ENCODE measurements around the gene ALDH16A1. TPM values are rescaled to one million over a fixed set of nuclear protein-coding genes. Genes with fewer than 3 reads are reported as not detected.
A peak's percentile ranks its signal among the peaks of the same experiment; 100 is the strongest.

The ALDH16A1 gene
- total and polyA plus RNA-seq, 2 of the 8 experiments (the other 6 are each of a cell fraction or from before 2014, with no cell fraction given), result 30.5 to 34.3 TPM

DNA sequence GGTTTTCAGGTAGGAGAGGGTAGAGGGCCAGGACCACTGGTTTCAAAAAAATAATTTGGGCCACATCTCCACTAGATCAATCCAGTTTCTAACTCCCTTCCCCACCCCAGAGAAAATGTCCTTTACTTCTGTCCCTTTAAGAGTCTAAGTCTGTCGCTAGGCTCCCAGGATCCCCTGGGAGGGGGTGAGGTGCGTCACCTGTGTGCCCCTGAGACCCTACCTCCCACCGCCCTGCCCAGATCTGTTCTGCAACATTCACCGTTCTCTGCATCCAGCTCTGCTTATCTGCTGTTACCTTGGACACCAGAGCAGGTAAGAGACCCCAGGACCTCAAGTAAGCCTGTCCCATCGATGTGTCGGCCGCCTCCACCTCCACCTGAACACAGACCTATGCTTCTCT is 27.8 kb upstream of the ALDH16A1 start, which contains the start of gene GFY:
TSS of gene GFY (plus strand) at position 211 of the 400 bp plus-strand sequence. CDS start 1,043 bp downstream, outside the sequence.
- H3K9ac ChIP-seq (replicated peaks in 1 of 4; ENCODE audit: extremely low read depth in 1 of 4, low read depth in 3 of 4, low read length in 3 of 4), result no peak within 1 kb of the TSS
- H3K79me2 ChIP-seq (ENCODE audit: control insufficient read depth in 1 of 2, insufficient read depth in 2 of 2, low read length in 2 of 2), result no peaks in the 10 kb centered on the region
- no peak within 1 kb of the TSS for H4K91ac ChIP-seq (replicated peaks; ENCODE audit: insufficient read length, low read length)
- H3K18ac ChIP-seq (ENCODE audit: extremely low read depth, low read length), result peak within 1 kb of the TSS; percentile 71
- H3K4me3 ChIP-seq (ENCODE audit: extremely low read depth in 1 of 4, insufficient read depth in 2 of 4, low read depth in 3 of 4, low read length in 4 of 4), result peak within 1 kb of the TSS in 3 of 4 experiments; percentile 22 to 52 (median 24); a peak in 5 of 8 replicates
- H3K9me3 ChIP-seq (ENCODE audit: insufficient read depth in 2 of 2, low read depth in 1 of 2, low read length in 1 of 2), result no peaks in the 10 kb centered on the region
- peak within 1 kb of the TSS; percentile 70; the same call in 1 of the 2 replicates for H2AK5ac ChIP-seq (ENCODE audit: low read depth, low read length)
- FAIRE-seq, result no peak
- WGBS, 2 experiments (ENCODE audit: extremely low coverage in 1 of 2, insufficient coverage in 1 of 2, insufficient read length in 1 of 2, insufficient replicate concordance in 2 of 2, low coverage in 1 of 2, low lambda C conversion rate in 2 of 2, missing lambda C conversion rate in 1 of 2), result 71% methylated on average over 7 of the region's 7 CpGs; no CpG with 5 or more reads in 1 of the 2 experiments
- no peak for DNase-seq (ENCODE audit: low read depth in 1 of 2, low spot score in 2 of 2)
- no peaks in the 10 kb centered on the region for H3K79me1 ChIP-seq (ENCODE audit: low read depth, low read length)
- POLR2A ChIA-PET (ENCODE audit: partially characterized antibody), result interaction anchor here (0.6 to 5.0 kb wide), 10 partner anchors 8 to 200 kb away, joined by 3 to 21 read pairs (median 7); partner anchors contain the start of genes ALDH16A1 and PIH1D1
- H3K4me1 ChIP-seq (replicated peaks in 1 of 4; ENCODE audit: control insufficient read depth in 3 of 4, insufficient read depth in 4 of 4, low read length in 3 of 4), result peaks cover 7 to 43% (median 25%) of the 10 kb centered on the region in 4 experiments
- no peak within 1 kb of the TSS for H3K23ac ChIP-seq (ENCODE audit: insufficient read length)
- H4K20me1 ChIP-seq (replicated peaks in 1 of 2; ENCODE audit: control insufficient read depth in 1 of 2, insufficient read depth in 2 of 2, low read length in 2 of 2), result no peaks in the 10 kb centered on the region
- CTCF ChIA-PET (ENCODE audit: partially characterized antibody), result interaction anchor here (0.6 to 5.2 kb wide), 10 partner anchors 8 to 742 kb away, joined by 3 to 49 read pairs (median 7); partner anchors contain the start of gene SLC17A7
- H4K5ac ChIP-seq (ENCODE audit: insufficient read length, low read depth, low read length), result no peak within 1 kb of the TSS
- peaks cover 23 to 61% (median 57%) of the 10 kb centered on the region in 4 experiments for H3K27me3 ChIP-seq (replicated peaks in 1 of 4; ENCODE audit: control insufficient read depth in 3 of 4, extremely low read depth in 1 of 4, insufficient read depth in 3 of 4, low read length in 3 of 4)
- H2BK15ac ChIP-seq (ENCODE audit: low read length), result peak within 1 kb of the TSS; percentile 19; the same call in 1 of the 2 replicates
- peak within 1 kb of the TSS; percentile 58 for H3K4ac ChIP-seq (replicated peaks; ENCODE audit: insufficient read length, low read depth, low read length)
- peak within 1 kb of the TSS; percentile 94 for H2BK12ac ChIP-seq (ENCODE audit: low read depth, low read length)
- no peaks in the 10 kb centered on the region for H3K36me3 ChIP-seq (ENCODE audit: control insufficient read depth in 2 of 4, insufficient read depth in 4 of 4, low read length in 3 of 4)
- no peak within 1 kb of the TSS for H3K14ac ChIP-seq (ENCODE audit: insufficient read length)
- H3K27ac ChIP-seq (ENCODE audit: low read depth, low read length), result no peak within 1 kb of the TSS
- peaks cover 21% of the 10 kb centered on the region for H3K23me2 ChIP-seq (ENCODE audit: low read depth, low read length)
- peak within 1 kb of the TSS; percentile 57 to 97 for H3K4me2 ChIP-seq (ENCODE audit: insufficient read depth in 1 of 2, low read depth in 2 of 2, low read length in 2 of 2)
- peak within 1 kb of the TSS; percentile 63; the same call in 1 of the 2 replicates for H2BK5ac ChIP-seq (ENCODE audit: low read depth, low read length)
- no peak within 1 kb of the TSS for H2BK120ac ChIP-seq (replicated peaks; ENCODE audit: low read depth, low read length)
- H3K56ac ChIP-seq (replicated peaks; ENCODE audit: insufficient read length, low read depth, low read length), result no peak within 1 kb of the TSS
- H2BK20ac ChIP-seq (ENCODE audit: low read length), result peak within 1 kb of the TSS; percentile 43; the same call in 1 of the 2 replicates
- H4K8ac ChIP-seq (ENCODE audit: extremely low read depth, insufficient read depth, low read length), result no peak within 1 kb of the TSS
- H2AFZ ChIP-seq (ENCODE audit: low read length), result 0 out of 2 replicates have a peak within 1 kb of the TSS, but pooled peaks have one; percentile 52
- TF ChIP-seq ASH2L (IDR thresholded peaks at IDR 0.05; ENCODE audit: low read length), result no peak
- no peak for TF ChIP-seq SIX5 (IDR thresholded peaks at IDR 0.05; ENCODE audit: low read depth, low read length)
- TF ChIP-seq EGR1 (IDR thresholded peaks at IDR 0.05; ENCODE audit: borderline replicate concordance, low read depth, low read length), result no peak
- no peak for TF ChIP-seq SP1 (IDR thresholded peaks at IDR 0.05; ENCODE audit: low read depth, low read length)
- no peak for TF ChIP-seq JUN (IDR thresholded peaks at IDR 0.05; ENCODE audit: low read depth, low read length)
- no peak for TF ChIP-seq ATF2 (IDR thresholded peaks at IDR 0.05; ENCODE audit: low read length)
- no peak for TF ChIP-seq BACH1 (IDR thresholded peaks at IDR 0.05; ENCODE audit: low read length)
- TF ChIP-seq CHD2 (IDR thresholded peaks at IDR 0.05; ENCODE audit: low read length), result no peak
- TF ChIP-seq SIN3A (conservative IDR thresholded peaks at IDR 0.05 in 1 of 2, IDR thresholded peaks at IDR 0.05 in 1 of 2; ENCODE audit: low read depth in 1 of 2, low read length in 2 of 2), result no peak
- TF ChIP-seq SIRT6 (IDR thresholded peaks at IDR 0.05; ENCODE audit: low read length), result no peak
- TF ChIP-seq RFX5 (IDR thresholded peaks at IDR 0.05; ENCODE audit: borderline replicate concordance, low read depth, low read length), result no peak

Data from H1 (cell line).